ENCODE data around the gene BLOC1S5.
"Not testable (repeated sequence)": the region's sequence is repeated elsewhere in the genome, so short reads cannot be mapped to it uniquely, and the experiment has no call there.

BLOC1S5 gene

DNA sequence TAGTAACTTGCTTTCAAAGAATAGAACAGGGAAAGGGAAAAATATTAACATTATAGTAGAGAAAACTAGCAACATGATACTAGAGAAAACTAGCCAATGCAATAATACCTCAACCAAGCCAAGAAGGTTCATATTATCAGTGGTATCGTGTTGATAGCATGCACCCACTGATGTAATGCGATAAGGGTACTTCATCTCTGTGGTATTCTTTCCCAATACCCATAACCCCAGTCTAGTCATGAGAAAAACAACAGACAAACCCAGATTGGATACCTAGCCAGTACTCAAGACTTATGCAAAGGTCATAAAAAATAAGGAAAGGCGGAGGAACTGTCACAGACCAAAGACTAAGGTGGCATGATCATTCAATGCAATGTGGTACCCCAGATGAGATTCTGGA is 21.0 kb downstream of the BLOC1S5 start:
- TF ChIP-seq, protein P1, sequence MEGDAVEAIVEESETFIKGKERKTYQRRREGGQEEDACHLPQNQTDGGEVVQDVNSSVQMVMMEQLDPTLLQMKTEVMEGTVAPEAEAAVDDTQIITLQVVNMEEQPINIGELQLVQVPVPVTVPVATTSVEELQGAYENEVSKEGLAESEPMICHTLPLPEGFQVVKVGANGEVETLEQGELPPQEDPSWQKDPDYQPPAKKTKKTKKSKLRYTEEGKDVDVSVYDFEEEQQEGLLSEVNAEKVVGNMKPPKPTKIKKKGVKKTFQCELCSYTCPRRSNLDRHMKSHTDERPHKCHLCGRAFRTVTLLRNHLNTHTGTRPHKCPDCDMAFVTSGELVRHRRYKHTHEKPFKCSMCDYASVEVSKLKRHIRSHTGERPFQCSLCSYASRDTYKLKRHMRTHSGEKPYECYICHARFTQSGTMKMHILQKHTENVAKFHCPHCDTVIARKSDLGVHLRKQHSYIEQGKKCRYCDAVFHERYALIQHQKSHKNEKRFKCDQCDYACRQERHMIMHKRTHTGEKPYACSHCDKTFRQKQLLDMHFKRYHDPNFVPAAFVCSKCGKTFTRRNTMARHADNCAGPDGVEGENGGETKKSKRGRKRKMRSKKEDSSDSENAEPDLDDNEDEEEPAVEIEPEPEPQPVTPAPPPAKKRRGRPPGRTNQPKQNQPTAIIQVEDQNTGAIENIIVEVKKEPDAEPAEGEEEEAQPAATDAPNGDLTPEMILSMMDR (IDR thresholded peaks at IDR 0.05; ENCODE audit: control insufficient read depth, extremely low read depth, insufficient read depth): no peak
- DNase-seq (ENCODE audit: low read depth): no peak

DNA sequence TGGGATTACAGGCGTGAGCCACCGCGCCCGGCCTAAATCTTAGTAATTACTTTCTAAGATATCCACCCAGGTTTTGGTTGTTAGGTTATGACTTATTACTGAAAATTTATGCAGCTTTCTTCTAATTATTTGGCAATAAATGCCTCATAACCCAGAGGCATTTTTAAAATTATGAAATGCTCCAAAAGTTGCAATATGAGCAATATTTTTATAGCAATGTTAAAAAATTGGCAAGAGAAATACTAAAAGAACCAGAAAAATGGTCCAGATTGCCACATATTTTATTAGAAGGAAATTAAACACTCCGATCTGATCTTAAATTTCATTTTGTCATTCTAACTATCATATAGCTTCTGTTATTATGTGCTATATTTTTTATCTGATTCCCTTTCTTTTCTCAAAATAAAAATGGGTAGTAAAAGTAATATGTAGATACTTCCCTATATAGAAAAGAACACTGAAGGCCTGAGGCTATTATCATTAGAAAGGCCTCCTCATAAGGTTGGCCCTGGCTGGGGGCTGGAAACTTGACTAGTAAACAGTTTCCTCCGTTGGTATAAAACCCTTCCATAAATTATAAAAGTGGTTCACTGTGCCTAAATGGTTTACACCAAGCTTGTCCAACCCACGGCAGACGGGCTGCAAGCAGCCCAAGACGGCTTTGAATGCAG is 22.1 kb downstream of the BLOC1S5 start:
- no peak overlapping the region for H3K4me3 ChIP-seq (ENCODE audit: low read depth, low read length)
- TF ChIP-seq, protein P1 (IDR thresholded peaks at IDR 0.05; ENCODE audit: control insufficient read depth, extremely low read depth, insufficient read depth): no peak
- DNase-seq (ENCODE audit: low read depth): no peak

More for the DNA sequence above, 21.0 kb downstream of the BLOC1S5 start:
- H3K4me3 ChIP-seq (ENCODE audit: low read depth, low read length): no peak overlapping the region

DNA sequence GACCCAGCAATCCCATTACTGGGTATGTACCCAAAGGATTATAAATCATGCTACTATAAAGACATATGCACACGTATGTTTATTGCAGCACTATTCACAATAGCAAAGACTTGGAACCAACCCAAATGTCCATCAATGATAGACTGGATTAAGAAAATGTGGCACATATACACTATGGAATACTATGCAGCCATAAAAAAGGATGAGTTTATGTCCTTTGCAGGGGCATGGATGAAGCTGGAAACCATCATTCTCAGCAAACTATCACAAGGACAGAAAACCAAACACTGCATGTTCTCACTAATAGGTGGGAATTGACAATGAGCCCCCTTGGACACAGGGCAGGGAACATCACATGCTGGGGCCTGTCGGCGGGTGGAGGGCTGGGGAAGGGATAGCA is 30.1 kb downstream of the BLOC1S5 start:
- H3K4me3 ChIP-seq (ENCODE audit: low read depth, low read length); DNase-seq (ENCODE audit: low read depth): not testable (repeated sequence)

DNA sequence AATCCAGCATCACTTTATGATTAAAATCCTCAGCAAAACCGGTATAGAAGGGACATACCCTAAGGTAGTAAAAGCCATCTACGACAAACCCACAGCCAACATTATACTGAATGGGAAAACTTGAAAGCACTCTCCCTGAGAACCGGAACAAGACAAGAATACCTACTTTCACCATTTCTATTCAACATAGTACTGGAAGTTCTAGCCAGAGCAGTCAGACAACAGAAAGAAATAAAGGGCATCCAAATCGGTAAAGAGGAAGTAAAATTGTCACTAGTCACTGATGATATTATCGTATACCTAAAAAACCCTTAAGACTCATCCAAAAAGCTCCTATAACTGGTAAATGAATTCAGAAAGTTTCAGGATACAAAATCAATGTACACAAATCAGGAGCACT is 33.3 kb downstream of the BLOC1S5 start:
- no peak overlapping the region for H3K4me3 ChIP-seq (ENCODE audit: low read depth, low read length)
- TF ChIP-seq, protein P1 (IDR thresholded peaks at IDR 0.05; ENCODE audit: control insufficient read depth, extremely low read depth, insufficient read depth): no peak
- DNase-seq (ENCODE audit: low read depth): no peak

DNA sequence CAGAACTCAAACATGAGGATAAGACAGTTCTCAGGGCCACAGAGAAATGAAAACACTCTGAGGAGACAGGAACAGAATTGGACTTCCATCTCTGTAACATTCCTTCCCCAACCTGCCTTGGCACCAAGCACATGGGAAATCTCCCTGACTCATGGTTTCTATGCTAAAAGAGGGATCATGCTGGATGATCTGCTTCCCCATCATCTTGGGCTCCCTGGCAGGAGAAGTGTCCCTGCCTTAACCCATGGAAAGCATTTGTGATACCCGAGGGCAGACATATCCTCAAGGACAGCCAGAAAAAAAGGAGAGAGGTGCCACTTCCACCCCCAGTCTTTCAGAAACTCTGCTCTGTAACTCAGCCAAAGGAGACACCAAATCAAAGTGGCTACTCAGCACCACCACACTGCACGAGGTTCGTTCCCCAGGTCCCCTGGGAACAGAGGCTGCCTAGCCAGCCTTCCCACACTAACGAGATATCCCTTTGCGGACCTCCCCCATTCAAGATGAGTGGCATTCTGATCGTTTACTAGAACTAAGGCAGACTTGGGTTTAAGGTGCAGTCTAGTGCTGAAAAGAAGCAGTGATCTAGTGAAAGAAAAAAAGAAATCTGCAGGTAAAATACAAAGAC is 34.8 kb downstream of the BLOC1S5 start:
- no peak overlapping the region for H3K4me3 ChIP-seq (ENCODE audit: low read depth, low read length)
- DNase-seq (ENCODE audit: low read depth): no peak
- TF ChIP-seq, protein P1 (IDR thresholded peaks at IDR 0.05; ENCODE audit: control insufficient read depth, extremely low read depth, insufficient read depth): no peak

DNA sequence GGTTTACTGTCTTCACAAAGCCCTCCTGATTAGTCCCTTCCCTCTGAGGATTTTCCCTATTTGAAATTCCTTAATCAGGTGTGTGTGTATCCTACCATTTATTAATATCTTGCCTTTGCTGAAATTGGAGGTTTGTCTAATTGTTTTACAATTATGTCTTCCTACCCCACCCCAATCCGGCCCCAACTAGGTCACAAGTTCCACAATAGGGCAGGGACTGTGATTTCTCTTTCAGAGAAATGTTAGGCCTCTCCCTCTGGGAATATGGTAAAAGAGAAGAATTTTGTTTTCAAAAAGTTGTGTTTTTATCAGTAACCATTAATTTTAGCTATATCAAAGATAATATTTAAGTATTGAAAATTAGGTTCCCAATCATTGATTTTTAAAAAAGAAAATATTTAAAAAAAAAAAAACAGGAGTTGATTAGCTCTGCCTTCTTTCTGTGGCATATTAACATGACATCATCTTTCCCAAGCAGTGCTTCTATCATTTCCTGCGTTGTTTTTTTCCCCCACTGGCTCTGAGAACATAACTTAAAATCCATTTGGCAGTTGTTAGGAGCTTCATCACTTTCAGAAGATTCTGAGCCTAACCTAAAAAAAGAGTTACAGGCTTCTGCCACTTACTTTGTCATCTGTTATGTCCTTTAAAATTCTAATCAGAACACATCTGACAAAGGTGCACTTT is 36.1 kb downstream of the BLOC1S5 start:
- DNase-seq (ENCODE audit: low read depth): no peak
- TF ChIP-seq, protein P1 (IDR thresholded peaks at IDR 0.05; ENCODE audit: control insufficient read depth, extremely low read depth, insufficient read depth): no peak
- H3K4me3 ChIP-seq (ENCODE audit: low read depth, low read length): no peak overlapping the region

DNA sequence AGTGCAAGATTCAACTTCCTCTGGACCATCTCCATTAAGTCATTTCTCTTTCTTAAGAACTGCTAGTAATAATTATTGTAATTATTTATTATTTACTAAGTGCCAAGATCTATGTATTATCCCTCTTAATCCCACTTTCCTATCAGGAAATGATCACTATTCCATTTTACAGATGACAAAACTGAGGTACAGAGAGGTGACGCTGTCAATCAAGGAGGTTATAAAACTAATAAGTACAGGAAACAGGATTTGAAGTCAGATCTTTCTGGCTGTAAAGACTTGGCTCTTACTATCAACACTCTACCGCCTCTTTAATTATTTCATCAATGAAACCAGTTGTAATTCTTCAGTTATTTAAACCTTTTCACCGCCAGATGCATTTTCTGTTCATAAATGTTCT is 37.4 kb downstream of the BLOC1S5 start:
- DNase-seq (ENCODE audit: low read depth): no peak
- TF ChIP-seq, protein P1 (IDR thresholded peaks at IDR 0.05; ENCODE audit: control insufficient read depth, extremely low read depth, insufficient read depth): no peak
- H3K4me3 ChIP-seq (ENCODE audit: low read depth, low read length): no peak overlapping the region
